Small intestine (tissue), 7 donors: Measurements from ENCODE around the gene ZEB2. TPM values are rescaled to one million over a fixed set of nuclear protein-coding genes. Genes with fewer than 3 reads are reported as not detected.

ENCODE experiments used
- DNase-seq, 2 donors: peaks; one replicate each; pipeline versions ENCODE4 v3.0.0 to v3.0.0-alpha.2; 2013
- FAIRE-seq: peaks from 2 replicates; lab custom pipeline; 2012; peaks lifted over from hg19 to GRCh38; lab: Jason Lieb, UNC
- H3K27ac ChIP-seq, 3 donors: one replicate each; pipeline ENCODE4 v1.5.1; 2013; ENCODE audit warnings: low read length in 2 of 3, mild to moderate bottlenecking in 2 of 3, control low read depth in 1 of 3, inconsistent platforms in 1 of 3, low read depth in 1 of 3, moderate library complexity in 1 of 3
- H3K27me3 ChIP-seq, 3 donors: one replicate each; pipeline ENCODE4 v1.6.1; 2013; ENCODE audit warnings: low read length in 3 of 3, inconsistent platforms in 1 of 3; ENCODE audit not compliant: control insufficient read depth in 3 of 3, insufficient read depth in 3 of 3
- H3K36me3 ChIP-seq, 3 donors: one replicate each; pipeline ENCODE4 v1.6.1; 2013; ENCODE audit warnings: low read length in 3 of 3, inconsistent platforms in 1 of 3, low read depth in 1 of 3, mild to moderate bottlenecking in 1 of 3, moderate library complexity in 1 of 3; ENCODE audit not compliant: control insufficient read depth in 3 of 3, insufficient read depth in 2 of 3
- H3K4me1 ChIP-seq, 3 donors: one replicate each; pipeline ENCODE4 v1.6.1; 2013; ENCODE audit warnings: low read length in 2 of 3, inconsistent platforms in 1 of 3, low read depth in 1 of 3, mild to moderate bottlenecking in 1 of 3, moderate library complexity in 1 of 3; ENCODE audit not compliant: control insufficient read depth in 3 of 3, insufficient read depth in 2 of 3
- H3K4me3 ChIP-seq, 3 donors: one replicate each; pipeline ENCODE4 v1.5.1; 2013; ENCODE audit warnings: low read length in 3 of 3, control low read depth in 1 of 3, inconsistent platforms in 1 of 3, low read depth in 1 of 3, mild to moderate bottlenecking in 1 of 3, moderate library complexity in 1 of 3
- H3K9me3 ChIP-seq, 2 donors: one replicate each; pipeline ENCODE4 v1.6.1; 2013; ENCODE audit warnings: low read depth in 1 of 2, low read length in 1 of 2; ENCODE audit not compliant: control insufficient read depth in 2 of 2, insufficient read depth in 1 of 2
- WGBS, 3 donors: extraction: QIAGEN DNeasy Blood & Tissue Kit; methylation state at CpG; one replicate each; pipeline ENCODE4 v1.1.7; 2013; 5-methylcytosine and 5-hydroxymethylcytosine counted together
- polyA plus RNA-seq, 4 donors: library from polyadenylated mRNA; stranded (reverse) in 3 of 4; unstranded in 1 of 4; fragments of 200-250 nt in 3 of 4; fragments of 120-200 nt in 1 of 4; gene quantifications; one replicate each; pipeline versions ENCODE4 v1.2.1 to v1.2.3, GENCODE V29; 2013
- donor health status: healthy with polysubstance abuse.
- donor health status: control.
- donor health status: control.
- donor health status: Bipolar disorder and iron deficiency.
- donor health status: healthy.

Gene ZEB2
- polyA plus RNA-seq, 4 donors = 2.0 to 30.9 (median 15.3) TPM

DNA sequence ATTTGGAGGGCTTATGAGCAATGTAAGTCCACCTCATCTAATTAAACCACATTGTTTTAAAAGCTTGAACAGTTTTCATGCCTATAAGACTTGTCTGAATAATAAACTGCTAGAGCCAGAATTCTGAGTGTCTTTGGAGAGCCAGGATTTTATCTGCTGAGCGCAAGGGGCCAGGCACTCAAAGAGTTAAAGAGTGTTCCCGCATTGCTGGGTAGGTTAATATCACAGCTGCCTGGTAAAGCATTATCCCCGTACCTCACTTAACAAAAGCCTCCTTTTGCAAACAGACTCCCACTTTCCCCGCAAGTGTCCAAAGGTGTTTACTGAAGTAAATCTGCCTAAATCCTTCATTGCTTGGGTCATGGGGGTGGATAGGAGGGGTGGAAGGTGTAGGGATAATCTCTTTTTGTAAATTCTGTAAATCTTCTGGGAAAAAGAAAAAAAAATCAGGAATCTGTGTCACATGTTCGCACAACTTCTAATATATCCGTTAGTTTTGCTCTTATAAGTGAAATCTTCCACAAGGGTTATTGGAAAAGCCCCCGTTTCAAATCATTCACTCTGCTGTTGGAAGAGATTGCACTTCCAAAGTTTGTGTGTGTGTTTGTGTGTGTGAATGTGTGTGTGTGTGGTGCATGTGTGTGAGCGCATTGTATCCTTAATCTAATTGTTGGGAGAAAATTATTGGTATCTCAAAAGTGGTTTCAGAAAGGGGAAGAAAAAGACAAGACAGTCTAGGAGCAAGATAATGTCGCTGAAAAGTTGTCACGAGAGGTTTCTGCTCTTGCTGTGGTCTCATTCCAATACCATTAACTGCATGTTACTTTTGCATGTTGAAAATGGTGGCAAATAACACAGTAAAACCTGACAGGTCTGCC is 10.7 kb downstream of the ZEB2 start:
- peaks cover 0 to 4% (median 0%) of the 10 kb centered on the region in 3 donors for H3K36me3 ChIP-seq
- 23 to 47% (median 40%) methylated on average over 10 of the region's 10 CpGs for WGBS, 3 donors
- DNase-seq (no peak), FAIRE-seq (no peak)
- H3K9me3 ChIP-seq = no peaks in the 10 kb centered on the region
- peaks cover 0 to 72% (median 2%) of the 10 kb centered on the region in 3 donors for H3K27me3 ChIP-seq
- peak overlapping the region in 2 of 3 donors; percentile 68 to 87 for H3K27ac ChIP-seq
- H3K4me1 ChIP-seq = no peaks in the 10 kb centered on the region
- no peak overlapping the region for H3K4me3 ChIP-seq

DNA sequence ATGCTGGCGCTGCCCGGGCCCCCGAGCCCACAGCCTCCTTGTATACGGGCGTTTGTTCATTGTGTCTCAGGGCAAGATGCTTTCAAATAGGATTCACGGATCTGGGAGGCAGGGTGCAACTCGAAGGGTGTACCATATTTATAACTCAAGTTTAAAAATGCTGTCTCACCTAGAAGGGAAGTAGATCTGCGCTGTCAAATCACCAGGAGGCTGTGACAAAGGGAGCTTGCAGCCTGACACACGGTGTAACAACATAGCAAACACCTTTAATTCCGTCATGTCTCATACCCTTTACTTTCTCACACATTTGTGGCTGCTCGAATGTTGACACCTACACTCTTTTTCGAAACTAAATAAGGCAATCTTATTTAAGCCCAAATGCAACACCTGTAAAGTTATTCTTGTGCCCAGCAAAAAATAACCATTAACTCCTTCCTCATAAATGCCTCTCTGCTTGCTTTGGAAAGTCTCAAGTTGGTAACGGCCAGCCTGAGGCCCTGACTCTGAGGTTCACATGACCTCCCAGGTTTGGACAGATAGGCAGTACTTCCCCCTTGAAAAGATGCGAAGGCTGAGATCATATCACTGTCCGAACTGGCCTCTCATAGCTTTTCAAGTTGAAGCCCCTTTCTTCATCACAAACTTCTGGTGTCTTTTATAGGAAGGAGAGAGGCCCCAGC is 11.6 kb downstream of the ZEB2 start:
- no peaks in the 10 kb centered on the region for H3K4me1 ChIP-seq
- FAIRE-seq = no peak
- H3K27me3 ChIP-seq = peaks cover 0 to 67% (median 2%) of the 10 kb centered on the region in 3 donors
- no peaks in the 10 kb centered on the region for H3K9me3 ChIP-seq
- H3K27ac ChIP-seq = peak overlapping the region in 2 of 3 donors; percentile 68 to 91
- H3K4me3 ChIP-seq = no peak overlapping the region
- DNase-seq = no peak
- peaks cover 0 to under 1% (median 0%) of the 10 kb centered on the region in 3 donors for H3K36me3 ChIP-seq
- WGBS, 3 donors = 44 to 57% (median 48%) methylated on average over 15 of the region's 15 CpGs

DNA sequence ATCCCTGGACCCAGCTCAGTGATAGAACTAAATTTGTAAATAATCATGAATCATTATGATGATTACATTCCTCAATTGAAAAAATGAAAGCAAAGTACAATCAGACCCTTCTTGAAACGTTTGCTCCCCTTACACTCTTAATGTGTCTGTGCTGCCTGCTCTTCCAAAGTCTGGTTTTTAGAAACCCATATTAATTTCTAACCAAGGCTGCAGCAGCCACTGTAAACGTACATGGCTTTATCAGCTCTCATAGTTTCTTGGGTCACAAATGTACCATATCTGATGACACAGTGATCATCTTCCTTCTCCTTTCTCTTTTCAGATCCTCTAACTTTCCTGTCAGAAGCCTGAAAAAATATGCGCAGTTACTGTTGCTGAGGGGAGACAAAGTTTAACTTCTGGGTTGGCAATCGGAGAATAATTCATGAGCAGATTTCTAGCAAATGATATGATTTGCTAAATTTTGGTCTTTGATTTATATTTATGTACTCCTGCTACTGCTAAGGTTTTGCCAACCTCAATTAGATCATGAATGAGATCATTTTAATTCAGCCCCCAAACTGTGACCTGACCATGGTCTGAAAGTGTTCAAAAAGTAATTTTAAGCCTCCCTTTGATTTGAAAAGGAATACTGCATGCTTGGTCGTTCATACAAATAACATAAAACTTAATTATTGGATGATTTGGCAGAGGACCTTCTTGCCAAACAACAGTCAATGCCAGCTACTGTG is 12.3 kb downstream of the ZEB2 start:
- Histone ChIP-seq H3K27ac (peak overlapping the region in 2 of 3 donors; percentile 68 to 91), H3K4me3 (no peak overlapping the region), H3K9me3 (no peaks in the 10 kb centered on the region), H3K27me3 (peaks cover 0 to 62% (median 2%) of the 10 kb centered on the region in 3 donors), H3K4me1 (no peaks in the 10 kb centered on the region), H3K36me3 (no peaks in the 10 kb centered on the region)
- no peak for DNase-seq
- FAIRE-seq = no peak
- WGBS, 3 donors = 33 to 39% (median 36%) methylated on average over 5 of the region's 5 CpGs

DNA sequence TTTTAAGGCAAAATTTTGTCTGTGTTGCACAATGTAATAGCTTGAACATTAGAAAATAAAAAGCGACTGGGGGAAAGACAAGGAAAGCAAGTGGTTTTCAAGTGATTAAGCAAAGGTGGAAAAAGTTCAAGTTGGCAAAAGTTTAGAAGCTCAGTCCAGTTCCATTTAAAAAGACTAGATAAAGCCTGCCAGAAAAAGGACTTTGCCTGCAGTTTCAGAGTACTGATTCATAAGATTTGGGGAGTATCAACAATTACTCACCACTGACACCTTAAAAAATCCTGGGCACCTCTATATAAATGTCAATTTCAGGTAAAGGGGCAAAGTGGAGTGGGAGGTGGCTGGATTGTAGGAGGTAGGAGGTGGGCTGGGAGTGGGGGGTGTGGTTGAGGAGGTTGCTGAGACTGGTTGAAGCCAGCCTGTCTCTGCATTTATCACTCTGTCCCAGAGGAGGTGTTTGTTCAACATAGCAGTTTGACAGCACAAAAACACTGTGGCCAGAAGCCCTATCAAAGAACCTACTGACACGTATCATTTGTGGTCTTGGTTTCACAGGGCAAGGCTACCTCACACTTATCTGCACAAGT is 14.6 kb downstream of the ZEB2 start:
- Histone ChIP-seq H3K36me3 (no peaks in the 10 kb centered on the region), H3K27ac (peak overlapping the region in 1 of 3 donors; percentile 47), H3K4me3 (no peak overlapping the region), H3K9me3 (no peaks in the 10 kb centered on the region), H3K4me1 (no peaks in the 10 kb centered on the region), H3K27me3 (peaks cover 0 to 53% (median 2%) of the 10 kb centered on the region in 3 donors)
- DNase-seq = no peak
- FAIRE-seq = no peak
- 31 to 39% (median 39%) methylated on average over 2 of the region's 2 CpGs for WGBS, 3 donors

DNA sequence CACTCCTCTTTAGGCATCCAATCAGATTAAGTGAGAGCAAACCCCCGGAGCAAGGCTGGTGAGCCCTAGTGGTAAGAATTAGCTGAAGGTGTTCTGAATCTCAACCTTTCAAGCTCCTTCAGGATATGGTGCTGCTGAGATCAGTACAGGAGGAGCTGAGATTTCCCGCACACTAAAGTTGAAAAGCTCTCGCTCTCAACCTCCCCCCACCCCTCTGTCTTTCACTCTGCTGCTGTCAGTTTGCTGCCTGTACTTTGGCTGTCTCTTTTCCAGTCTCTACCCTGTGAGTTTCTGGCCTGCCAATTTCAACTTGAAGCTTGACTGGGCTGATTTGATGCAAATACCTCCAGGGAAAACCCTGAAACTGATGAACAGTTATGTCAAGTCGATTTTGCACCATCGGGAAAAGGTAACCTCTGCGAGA is 15.7 kb downstream of the ZEB2 start:
- Histone ChIP-seq H3K4me1 (no peaks in the 10 kb centered on the region), H3K36me3 (no peaks in the 10 kb centered on the region), H3K9me3 (no peaks in the 10 kb centered on the region), H3K4me3 (no peak overlapping the region), H3K27me3 (peaks cover 0 to 43% (median 2%) of the 10 kb centered on the region in 3 donors), H3K27ac (peak overlapping the region in 1 of 3 donors; percentile 43)
- WGBS, 3 donors = 38 to 49% (median 40%) methylated on average over 6 of the region's 6 CpGs
- FAIRE-seq = no peak
- DNase-seq = no peak

DNA sequence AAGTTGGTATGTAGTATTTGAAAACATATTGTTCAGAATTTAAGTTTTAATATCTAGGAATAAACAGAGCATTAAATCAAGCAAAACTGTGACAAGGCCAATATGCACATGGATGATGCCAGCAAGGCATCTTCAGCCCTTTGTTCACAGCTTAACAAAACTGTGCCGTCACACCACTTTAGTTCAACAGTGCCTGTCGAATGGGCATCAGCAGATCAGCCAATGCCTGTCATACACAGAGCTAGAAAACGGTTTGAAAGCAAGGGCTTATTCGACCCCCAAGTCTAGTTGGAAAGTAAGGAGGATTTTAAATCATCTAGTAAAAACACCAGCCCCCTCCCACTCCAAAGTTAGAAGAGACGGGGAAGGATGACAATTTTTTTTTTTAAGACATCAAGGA is 16.7 kb downstream of the ZEB2 start:
- H3K4me1 ChIP-seq = no peaks in the 10 kb centered on the region
- H3K27ac ChIP-seq = peak overlapping the region in 1 of 3 donors; percentile 49
- 49 to 67% (median 53%) methylated on average over 5 of the region's 5 CpGs for WGBS, 3 donors
- no peaks in the 10 kb centered on the region for H3K9me3 ChIP-seq
- H3K27me3 ChIP-seq = peaks cover 0 to 34% (median 0%) of the 10 kb centered on the region in 3 donors
- no peak for FAIRE-seq
- no peaks in the 10 kb centered on the region for H3K36me3 ChIP-seq
- DNase-seq = no peak
- H3K4me3 ChIP-seq = no peak overlapping the region

DNA sequence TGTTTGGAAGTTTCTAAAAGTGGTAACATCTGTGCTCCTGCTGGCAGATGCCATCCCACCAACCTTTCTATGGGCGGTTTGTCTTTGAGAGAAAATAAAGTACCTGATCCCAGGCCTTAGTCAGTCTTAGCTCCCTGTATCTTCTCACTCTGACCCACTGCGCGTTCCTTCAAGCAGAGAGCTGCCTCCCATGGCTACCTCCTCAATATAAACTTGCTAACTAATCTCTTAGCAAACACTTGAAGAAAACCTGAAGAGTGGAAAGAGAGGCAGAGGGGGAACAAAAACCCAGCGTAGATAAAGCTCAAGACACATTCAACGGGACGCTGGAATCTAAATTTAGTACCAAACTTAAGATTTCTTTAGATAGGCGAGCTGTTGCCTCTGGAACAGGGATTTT is 17.6 kb downstream of the ZEB2 start:
- H3K4me1 ChIP-seq = no peaks in the 10 kb centered on the region
- FAIRE-seq = no peak
- peaks cover 0 to 29% (median 0%) of the 10 kb centered on the region in 3 donors for H3K27me3 ChIP-seq
- H3K27ac ChIP-seq = peak overlapping the region in 1 of 3 donors; percentile 64
- no peaks in the 10 kb centered on the region for H3K36me3 ChIP-seq
- H3K9me3 ChIP-seq = no peaks in the 10 kb centered on the region
- WGBS, 3 donors = 48 to 68% (median 56%) methylated on average over 7 of the region's 7 CpGs
- DNase-seq = no peak
- no peak overlapping the region for H3K4me3 ChIP-seq
